Stimulated activated CD4-positive, alpha-beta T cell treated with anti-CD3 and anti-CD28 coated beads, Interleukin-15, amount 100 ng/mL, for 48 hours (primary cell): ENCODE data around the gene TFCP2L1.

ENCODE experiments used
- DNase-seq, 2 donors: peaks; one replicate each; pipeline ENCODE4 v3.0.0-alpha.2; 2020; ENCODE audit warnings: low read depth in 2 of 2

TFCP2L1 gene

GRCh38 chr2:121266543-121267106 lies 18.4 kb downstream of the TFCP2L1 start:
- DNase-seq, result no peak

- DNase-seq, result no peak
These were observed 20.8 kb downstream of the TFCP2L1 start for GRCh38 chr2:121263996-121264715.

GRCh38 chr2:121260370-121261154 lies 24.4 kb downstream of the TFCP2L1 start:
- no peak for DNase-seq

- no peak for DNase-seq
These were observed 27.0 kb downstream of the TFCP2L1 start for GRCh38 chr2:121258051-121258450.

GRCh38 chr2:121257480-121257840 lies 27.5 kb downstream of the TFCP2L1 start:
- DNase-seq, result no peak

GRCh38 chr2:121256720-121257479 lies 28.1 kb downstream of the TFCP2L1 start:
- no peak for DNase-seq

- DNase-seq, result no peak
These were observed 29.6 kb downstream of the TFCP2L1 start for GRCh38 chr2:121255358-121255757.

- DNase-seq, result no peak
These were observed 30.3 kb downstream of the TFCP2L1 start for GRCh38 chr2:121254748-121255147.

GRCh38 chr2:121253674-121254240 lies 31.2 kb downstream of the TFCP2L1 start:
- DNase-seq, result no peak

- no peak for DNase-seq
These were observed 31.9 kb downstream of the TFCP2L1 start for GRCh38 chr2:121253021-121253673.

GRCh38 chr2:121251497-121251896 lies 33.5 kb downstream of the TFCP2L1 start:
- no peak for DNase-seq

- no peak for DNase-seq
These were observed 36.1 kb downstream of the TFCP2L1 start for GRCh38 chr2:121248766-121249343.

GRCh38 chr2:121247971-121248370 lies 37.0 kb downstream of the TFCP2L1 start:
- DNase-seq, result no peak

GRCh38 chr2:121247534-121247933 lies 37.5 kb downstream of the TFCP2L1 start:
- no peak for DNase-seq

GRCh38 chr2:121246704-121247255 lies 38.2 kb downstream of the TFCP2L1 start:
- DNase-seq, result no peak

- DNase-seq, result no peak
These were observed 39.1 kb downstream of the TFCP2L1 start for GRCh38 chr2:121245913-121246312.

GRCh38 chr2:121245120-121245820 lies 39.7 kb downstream of the TFCP2L1 start:
- no peak for DNase-seq

- DNase-seq, result no peak
These were observed 40.4 kb downstream of the TFCP2L1 start for GRCh38 chr2:121244616-121245015.

GRCh38 chr2:121243821-121244460 lies 41.1 kb downstream of the TFCP2L1 start:
- no peak for DNase-seq
